OCI-LY3 (cell line): ENCODE results near the gene R3HDM2.

Experiments
- CTCF ChIP-seq: fragments of 200-600, 300-600 bp; sonication (generic); IDR thresholded peaks from 2 replicates; pipeline ENCODE4 v1.5.1; 2014; ENCODE audit warnings: antibody characterized with exemption, low read length, low read depth
- EZH2phosphoT487 ChIP-seq: fragments of 200-600 bp; shearing (Covaris generic); IDR thresholded peaks from 2 replicates; pipeline ENCODE4 v1.6.1; 2018; ENCODE audit warnings: antibody characterized with exemption, mixed run types, low read depth

- TF ChIP-seq CTCF (no peak), EZH2phosphoT487 (no peak)
Measured at GRCh38 chr12:57472391-57472790, 41.5 kb upstream of the R3HDM2 start.
